Measurements from ENCODE around the gene CLHC1. TPM values are rescaled to one million over a fixed set of nuclear protein-coding genes. Genes with fewer than 3 reads are reported as not detected.
"Not testable (repeated sequence)": the region's sequence is repeated elsewhere in the genome, so short reads cannot be mapped to it uniquely, and the experiment has no call there.

The CLHC1 gene
- total and polyA plus RNA-seq, 2 donors (not counting 1 experiment from before 2014, with no cell fraction given) = 6.5 to 11.9 TPM

DNA sequence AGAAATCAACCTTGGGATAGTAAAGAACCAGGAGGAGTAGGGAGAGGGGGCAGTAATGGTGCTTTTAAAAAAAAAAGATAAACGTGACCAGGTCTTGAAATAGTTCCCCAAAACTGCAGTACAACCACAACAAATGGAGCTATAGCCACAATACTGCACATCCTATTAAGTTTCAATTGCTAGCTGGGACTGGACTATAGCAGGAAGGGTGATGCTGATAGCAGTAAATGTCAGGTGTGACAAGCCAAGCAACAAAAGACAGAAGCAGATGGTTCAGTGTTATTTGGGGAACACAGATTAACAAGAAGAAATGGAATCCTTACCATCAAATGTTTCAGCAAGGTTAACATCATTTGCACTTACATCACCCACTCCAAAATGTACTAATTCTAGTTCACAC lies 10.5 kb upstream of the CLHC1 start:
- no peak overlapping the region for H3K9ac ChIP-seq (ENCODE audit: insufficient read depth, low read length)
- no peak overlapping the region for H2AFZ ChIP-seq (ENCODE audit: low read length)
- H4K20me1 ChIP-seq (ENCODE audit: control insufficient read depth, extremely low read depth, insufficient read depth, low read length) = no peaks in the 10 kb centered on the region
- no peaks in the 10 kb centered on the region for H3K79me2 ChIP-seq (ENCODE audit: control insufficient read depth, insufficient read depth, low read length)
- no peak for TF ChIP-seq EZH2 (IDR thresholded peaks at IDR 0.05; ENCODE audit: low read length, missing control alignments)
- TF ChIP-seq, protein P1, sequence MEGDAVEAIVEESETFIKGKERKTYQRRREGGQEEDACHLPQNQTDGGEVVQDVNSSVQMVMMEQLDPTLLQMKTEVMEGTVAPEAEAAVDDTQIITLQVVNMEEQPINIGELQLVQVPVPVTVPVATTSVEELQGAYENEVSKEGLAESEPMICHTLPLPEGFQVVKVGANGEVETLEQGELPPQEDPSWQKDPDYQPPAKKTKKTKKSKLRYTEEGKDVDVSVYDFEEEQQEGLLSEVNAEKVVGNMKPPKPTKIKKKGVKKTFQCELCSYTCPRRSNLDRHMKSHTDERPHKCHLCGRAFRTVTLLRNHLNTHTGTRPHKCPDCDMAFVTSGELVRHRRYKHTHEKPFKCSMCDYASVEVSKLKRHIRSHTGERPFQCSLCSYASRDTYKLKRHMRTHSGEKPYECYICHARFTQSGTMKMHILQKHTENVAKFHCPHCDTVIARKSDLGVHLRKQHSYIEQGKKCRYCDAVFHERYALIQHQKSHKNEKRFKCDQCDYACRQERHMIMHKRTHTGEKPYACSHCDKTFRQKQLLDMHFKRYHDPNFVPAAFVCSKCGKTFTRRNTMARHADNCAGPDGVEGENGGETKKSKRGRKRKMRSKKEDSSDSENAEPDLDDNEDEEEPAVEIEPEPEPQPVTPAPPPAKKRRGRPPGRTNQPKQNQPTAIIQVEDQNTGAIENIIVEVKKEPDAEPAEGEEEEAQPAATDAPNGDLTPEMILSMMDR (conservative IDR thresholded peaks at IDR 0.05 in 1 of 2, IDR thresholded peaks at IDR 0.05 in 1 of 2; ENCODE audit: low read depth in 1 of 2, low read length in 2 of 2) = no peak
- H3K4me1 ChIP-seq (ENCODE audit: control insufficient read depth, extremely low read depth, insufficient read depth, low read length) = no peaks in the 10 kb centered on the region
- H3K4me2 ChIP-seq (ENCODE audit: extremely low read depth, insufficient read depth, low read length) = no peak overlapping the region
- DNase-seq (ENCODE audit: low read depth in 2 of 2) = no peak
- H3K4me3 ChIP-seq (replicated peaks in 1 of 4; ENCODE audit: control extremely low read depth in 1 of 4, insufficient read depth in 1 of 4, low read depth in 3 of 4, low read length in 4 of 4) = no peak overlapping the region
- no peaks in the 10 kb centered on the region for H3K27me3 ChIP-seq (ENCODE audit: control insufficient read depth, insufficient read depth, low read length)
- no peaks in the 10 kb centered on the region for H3K36me3 ChIP-seq (ENCODE audit: control insufficient read depth, insufficient read depth, low read length)
- H3K27ac ChIP-seq (ENCODE audit: insufficient read depth, low read length) = no peak overlapping the region
- no peaks in the 10 kb centered on the region for H3K9me3 ChIP-seq (ENCODE audit: control insufficient read depth, insufficient read depth, low read depth, low read length)

DNA sequence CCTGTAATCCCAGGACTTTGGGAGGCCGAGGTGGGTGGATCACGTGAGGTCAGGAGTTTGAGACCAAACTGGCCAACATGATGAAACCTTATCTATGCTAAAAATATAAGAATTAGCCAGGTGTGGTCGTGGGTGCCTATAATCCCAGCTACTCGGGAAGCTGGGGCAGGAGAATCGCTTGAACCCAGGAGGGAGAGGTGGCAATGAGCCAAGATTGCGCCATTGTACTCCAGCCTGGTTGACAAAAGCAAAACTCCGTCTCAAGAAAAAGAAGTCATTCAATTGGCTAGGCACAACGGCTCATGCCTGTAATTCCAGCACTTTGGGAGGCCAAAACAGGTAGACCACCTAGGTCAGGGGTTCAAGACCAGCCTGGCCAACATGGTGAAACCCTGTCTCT lies 9.5 kb upstream of the CLHC1 start:
- not testable (repeated sequence) for H4K20me1 ChIP-seq (ENCODE audit: control insufficient read depth, extremely low read depth, insufficient read depth, low read length); DNase-seq (ENCODE audit: low read depth in 2 of 2); H3K9ac ChIP-seq (ENCODE audit: insufficient read depth, low read length); H3K4me3 ChIP-seq (replicated peaks in 1 of 4; ENCODE audit: control extremely low read depth in 1 of 4, insufficient read depth in 1 of 4, low read depth in 3 of 4, low read length in 4 of 4); H3K36me3 ChIP-seq (ENCODE audit: control insufficient read depth, insufficient read depth, low read length); H3K4me1 ChIP-seq (ENCODE audit: control insufficient read depth, extremely low read depth, insufficient read depth, low read length); H3K9me3 ChIP-seq (ENCODE audit: control insufficient read depth, insufficient read depth, low read depth, low read length); H2AFZ ChIP-seq (ENCODE audit: low read length); H3K27me3 ChIP-seq (ENCODE audit: control insufficient read depth, insufficient read depth, low read length); H3K79me2 ChIP-seq (ENCODE audit: control insufficient read depth, insufficient read depth, low read length); H3K4me2 ChIP-seq (ENCODE audit: extremely low read depth, insufficient read depth, low read length); H3K27ac ChIP-seq (ENCODE audit: insufficient read depth, low read length)

DNA sequence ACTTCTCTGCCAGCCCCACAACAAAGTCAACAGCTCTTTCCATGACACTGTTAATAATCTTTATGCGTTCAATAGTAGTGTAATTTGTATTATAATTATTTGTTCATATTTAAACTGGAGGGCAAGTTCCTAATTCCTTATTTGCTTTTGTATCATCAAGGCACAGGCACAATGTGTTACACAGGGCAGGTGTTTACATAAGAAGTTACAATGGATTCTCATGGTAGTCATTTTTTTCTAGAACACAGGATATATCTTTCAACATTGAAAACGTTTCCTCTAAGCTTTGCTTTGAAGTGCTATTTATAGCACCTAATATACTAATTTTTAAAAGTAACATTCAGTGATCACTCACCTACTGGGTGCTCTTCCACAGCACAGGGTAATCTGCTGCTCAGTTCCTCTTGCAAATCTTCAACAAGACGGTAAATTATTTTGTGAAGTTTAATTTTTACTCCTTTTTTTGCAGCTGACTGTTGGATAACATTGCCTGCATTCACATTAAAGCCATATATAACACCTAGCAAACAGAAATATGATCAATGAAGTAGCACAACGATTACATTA lies 7.6 kb upstream of the CLHC1 start:
- Histone ChIP-seq H3K36me3 (ENCODE audit: control insufficient read depth, insufficient read depth, low read length) (peaks cover 3% of the 10 kb centered on the region), H3K9me3 (ENCODE audit: control insufficient read depth, insufficient read depth, low read depth, low read length) (no peaks in the 10 kb centered on the region), H3K4me1 (ENCODE audit: control insufficient read depth, extremely low read depth, insufficient read depth, low read length) (no peaks in the 10 kb centered on the region), H3K9ac (ENCODE audit: insufficient read depth, low read length) (no peak overlapping the region), H2AFZ (ENCODE audit: low read length) (no peak overlapping the region), H4K20me1 (ENCODE audit: control insufficient read depth, extremely low read depth, insufficient read depth, low read length) (no peaks in the 10 kb centered on the region), H3K4me3 (replicated peaks in 1 of 4; ENCODE audit: control extremely low read depth in 1 of 4, insufficient read depth in 1 of 4, low read depth in 3 of 4, low read length in 4 of 4) (no peak overlapping the region), H3K27ac (ENCODE audit: insufficient read depth, low read length) (no peak overlapping the region), H3K79me2 (ENCODE audit: control insufficient read depth, insufficient read depth, low read length) (no peaks in the 10 kb centered on the region), H3K4me2 (ENCODE audit: extremely low read depth, insufficient read depth, low read length) (no peak overlapping the region), H3K27me3 (ENCODE audit: control insufficient read depth, insufficient read depth, low read length) (no peaks in the 10 kb centered on the region)
- no peak for DNase-seq (ENCODE audit: low read depth in 2 of 2)
- TF ChIP-seq, protein P1 (conservative IDR thresholded peaks at IDR 0.05 in 1 of 2, IDR thresholded peaks at IDR 0.05 in 1 of 2; ENCODE audit: low read depth in 1 of 2, low read length in 2 of 2) = no peak
- no peak for TF ChIP-seq EZH2 (IDR thresholded peaks at IDR 0.05; ENCODE audit: low read length, missing control alignments)

Measured in fibroblast of lung (primary cell).